Epithelial cell of prostate (primary cell): ENCODE results near the gene ASTN2.
"Not testable (repeated sequence)": the region's sequence is repeated elsewhere in the genome, so short reads cannot be mapped to it uniquely, and the experiment has no call there.

Experiments
- DNase-seq: peaks from one replicate; pipeline ENCODE4 v3.0.0-alpha.2; 2011; ENCODE audit warnings: low read depth, low spot score
- H3K27ac ChIP-seq: fragments of 450-650 bp; 2 replicates; pipeline ENCODE4 v1.5.1; 2017; ENCODE audit warnings: mild to moderate bottlenecking

Gene ASTN2

DNA sequence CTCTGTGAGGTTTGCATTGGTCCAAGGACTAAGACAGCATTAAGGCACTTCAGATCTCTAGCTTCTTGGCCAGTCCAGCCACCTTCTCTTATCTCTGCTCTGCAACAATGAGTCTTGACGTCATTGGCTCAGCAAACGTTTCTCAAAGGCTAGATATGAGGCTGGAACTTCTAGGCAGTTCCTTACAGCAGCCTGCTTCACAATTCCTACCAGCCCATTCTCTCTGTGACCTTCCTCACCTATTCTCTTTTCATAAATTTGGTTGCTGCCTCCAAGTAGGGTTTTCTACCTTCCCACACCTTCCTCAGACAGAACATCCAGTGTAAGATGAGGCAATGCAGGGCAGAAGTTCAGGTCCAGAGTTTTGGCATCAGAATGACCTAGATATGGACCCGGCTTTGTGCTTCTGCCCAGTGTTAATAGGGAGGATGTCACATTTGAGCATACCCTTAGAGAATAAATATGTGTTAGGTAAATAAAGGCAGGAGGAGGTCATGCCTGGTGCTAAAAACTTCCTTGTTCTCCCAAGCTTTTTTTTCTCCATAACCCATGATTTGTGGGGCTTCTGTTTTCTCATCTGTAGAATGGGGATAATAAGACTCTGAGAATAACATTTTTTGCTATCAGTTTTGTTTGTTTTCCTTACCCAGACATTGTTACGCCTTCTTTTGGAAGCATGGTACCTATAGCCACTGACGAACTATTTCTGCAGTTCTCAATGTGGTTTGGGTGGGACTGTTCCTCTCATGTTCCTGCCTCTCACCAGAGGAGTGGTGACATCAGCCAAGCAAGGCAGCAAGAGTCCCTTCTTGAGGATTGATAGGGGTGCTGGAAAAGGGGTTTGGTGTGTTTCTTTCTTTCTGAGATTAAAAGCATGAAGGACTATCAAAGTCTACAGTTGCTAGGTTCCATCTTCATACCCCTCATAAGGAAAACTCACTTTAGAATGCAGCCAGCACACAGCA lies 948.3 kb downstream of the ASTN2 start:
- H3K27ac ChIP-seq, result no peak overlapping the region
- no peak for DNase-seq

DNA sequence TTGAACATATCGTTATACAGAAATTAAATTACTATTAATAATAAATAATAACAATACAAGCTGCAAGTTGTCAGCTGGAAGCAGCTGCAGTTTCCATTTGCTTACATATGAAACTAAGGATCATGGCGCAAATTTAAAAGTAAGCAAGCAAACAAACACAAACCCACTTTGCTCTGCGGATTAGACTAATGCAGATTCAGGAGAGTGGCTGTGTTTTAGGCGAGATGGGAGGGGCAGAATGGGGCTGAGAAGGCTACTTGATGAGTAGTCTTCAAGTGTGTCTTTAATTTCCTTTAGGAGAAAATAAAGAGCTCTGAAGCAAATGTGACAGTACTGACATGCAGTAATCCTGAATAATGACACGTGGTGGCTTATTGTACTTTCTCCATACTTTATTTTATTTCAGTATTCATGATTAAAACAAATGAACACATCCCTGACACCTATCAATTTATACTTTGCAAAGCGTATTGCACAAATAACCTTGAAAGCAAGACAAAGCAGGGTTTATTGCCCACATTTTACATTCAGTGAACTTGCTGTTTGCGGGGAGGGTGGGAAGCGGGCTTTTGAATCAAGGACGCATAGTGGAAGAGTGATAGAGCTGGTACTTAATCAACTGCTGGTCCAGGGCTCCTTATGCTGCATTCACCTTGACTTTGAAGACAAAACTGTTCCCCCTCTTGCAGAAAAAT lies 949.1 kb downstream of the ASTN2 start:
- H3K27ac ChIP-seq, result no peak overlapping the region
- no peak for DNase-seq

DNA sequence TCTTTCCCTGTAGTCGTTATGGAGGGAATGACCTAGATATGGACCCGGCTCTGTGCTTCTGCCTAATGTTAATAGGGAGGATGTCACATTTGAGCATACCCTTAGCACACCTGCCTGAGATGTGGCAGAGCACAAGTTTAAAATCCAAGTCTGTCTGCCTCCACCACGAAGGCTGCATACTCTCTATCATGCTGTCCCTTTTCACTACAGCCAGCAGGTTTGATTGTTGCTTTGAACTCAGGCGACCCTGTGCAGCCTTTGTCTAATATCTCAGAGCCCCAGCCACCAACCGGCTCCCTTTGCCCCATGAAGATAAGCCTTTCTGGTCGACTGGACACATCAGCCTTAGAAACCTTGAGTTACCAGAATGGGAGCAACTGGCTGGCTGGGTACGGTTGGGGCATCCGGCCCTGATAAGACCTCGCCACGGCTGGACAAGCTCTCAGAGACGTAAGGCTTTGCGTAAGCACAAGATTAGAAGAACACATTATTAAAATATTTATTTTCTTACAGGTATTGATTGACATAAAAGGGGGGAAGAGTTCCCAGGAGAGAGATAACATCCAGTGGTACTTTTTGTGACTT lies 949.8 kb downstream of the ASTN2 start:
- no peak overlapping the region for H3K27ac ChIP-seq
- no peak for DNase-seq

DNA sequence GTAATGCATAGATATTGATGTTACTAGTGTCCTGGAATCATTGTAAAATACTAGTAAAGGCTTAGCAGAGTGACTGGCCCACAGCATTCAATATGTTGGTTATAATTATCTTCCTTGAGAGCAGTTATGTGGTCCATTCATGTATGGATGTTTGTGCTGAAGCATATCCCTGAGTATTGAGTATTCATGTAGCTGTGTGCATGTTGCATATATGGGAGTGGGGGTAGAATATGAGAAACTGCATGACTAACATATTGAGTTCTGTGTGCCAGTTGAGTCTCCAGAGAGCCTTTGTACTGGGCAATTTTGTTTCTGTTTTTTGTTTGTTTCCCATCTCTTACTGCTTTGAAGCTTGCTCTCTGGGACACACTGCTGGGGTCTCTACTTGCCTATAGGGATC lies 950.4 kb downstream of the ASTN2 start:
- no peak overlapping the region for H3K27ac ChIP-seq
- DNase-seq, result no peak

DNA sequence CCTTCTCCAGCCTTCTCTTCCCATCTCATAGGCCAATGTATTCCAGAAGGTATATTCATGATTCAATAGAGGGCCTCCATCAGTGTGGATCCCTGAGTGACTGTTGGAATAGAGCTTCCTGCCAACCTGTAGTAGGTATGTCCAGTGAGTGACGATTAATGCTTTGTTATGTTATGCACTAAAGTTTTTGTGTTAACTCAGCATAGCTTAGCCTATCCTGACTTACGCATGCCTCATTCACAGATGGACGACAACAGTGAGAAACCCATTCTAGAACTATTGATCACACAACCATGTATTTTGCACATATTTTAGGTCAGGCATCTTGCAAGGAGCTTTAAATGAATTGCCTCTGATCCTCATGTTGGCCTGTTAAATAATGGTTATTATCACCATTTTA lies 953.2 kb downstream of the ASTN2 start:
- no peak overlapping the region for H3K27ac ChIP-seq
- no peak for DNase-seq

DNA sequence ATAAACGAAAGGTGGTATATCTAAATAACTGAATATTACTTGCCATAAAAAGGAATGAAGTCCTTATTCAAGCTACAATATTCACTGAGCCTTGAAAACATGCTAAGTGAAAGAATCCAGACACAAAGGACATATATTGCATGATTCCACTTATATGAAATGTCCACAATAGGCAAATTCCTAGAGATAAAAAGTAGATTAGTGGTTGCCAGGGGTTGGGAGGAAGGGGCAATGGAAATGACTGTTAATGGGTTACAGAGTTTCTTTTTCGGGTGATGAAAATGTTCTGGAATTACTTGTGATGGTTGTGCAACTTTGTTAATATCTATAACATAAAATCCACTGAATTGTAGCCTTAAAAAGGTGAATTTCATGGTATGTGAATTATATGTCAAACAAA lies 954.8 kb downstream of the ASTN2 start:
- H3K27ac ChIP-seq, result no peak overlapping the region
- DNase-seq, result no peak

DNA sequence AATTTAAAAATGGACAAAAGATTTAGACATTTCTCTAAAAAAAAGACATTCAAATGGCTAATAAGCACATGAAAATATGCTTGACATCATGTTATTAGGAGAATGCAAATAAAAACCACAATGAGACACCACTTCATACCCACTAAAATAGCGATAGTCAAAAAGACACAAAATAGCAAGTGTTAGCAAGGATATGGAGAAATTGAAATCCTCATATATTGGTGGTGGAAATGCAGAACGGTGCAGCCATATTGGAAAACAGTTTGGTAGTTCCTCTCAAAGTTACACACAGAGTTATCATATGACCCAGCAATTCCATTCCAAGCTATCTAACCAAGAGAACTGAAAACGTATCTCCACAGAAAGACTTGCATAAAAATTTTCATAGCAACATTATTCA lies 955.3 kb downstream of the ASTN2 start:
- DNase-seq, result no peak
- H3K27ac ChIP-seq, result no peak overlapping the region

DNA sequence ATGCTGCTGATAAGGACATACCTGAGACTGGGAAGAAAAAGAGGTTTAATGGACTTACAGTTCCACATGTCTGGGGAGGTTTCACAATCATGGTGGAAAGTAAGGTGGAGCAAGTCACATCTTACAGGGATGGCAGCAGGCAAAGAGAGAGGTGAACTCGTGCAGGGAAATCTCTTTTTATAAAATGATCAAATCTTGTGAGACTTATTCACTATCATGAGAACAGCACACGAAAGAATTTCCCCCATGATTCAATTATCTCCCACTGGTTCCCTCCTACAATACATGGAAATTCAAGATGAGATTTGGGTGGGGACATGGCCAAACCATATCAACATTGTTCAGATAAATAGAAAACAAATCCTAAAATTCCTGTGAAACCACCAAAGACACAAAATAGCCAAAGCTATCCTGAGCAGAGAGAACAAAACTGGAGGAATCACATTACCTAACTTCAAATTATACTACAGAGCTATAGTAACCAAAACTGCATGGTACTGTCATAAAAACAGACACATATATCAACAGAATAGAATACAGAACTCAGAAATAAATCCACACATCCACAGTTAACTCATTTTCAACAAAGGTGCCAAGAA lies 958.3 kb downstream of the ASTN2 start:
- DNase-seq, result no peak
- H3K27ac ChIP-seq, result no peak overlapping the region

DNA sequence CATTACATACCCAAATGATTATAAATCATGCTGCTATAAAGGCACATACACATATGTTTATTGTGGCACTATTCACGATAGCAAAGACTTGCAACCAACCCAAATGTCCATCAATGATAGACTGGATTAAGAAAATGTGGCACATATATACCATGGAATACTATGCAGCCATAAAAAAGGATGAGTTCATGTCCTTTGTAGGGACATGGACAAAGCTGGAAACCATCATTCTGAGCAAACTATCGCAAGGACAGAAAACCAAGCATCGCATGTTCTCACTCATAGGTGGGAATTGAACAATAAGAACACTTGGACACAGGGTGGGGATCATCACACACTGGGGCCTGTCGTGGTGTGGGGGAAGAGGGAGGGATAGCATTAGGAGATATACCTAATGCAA lies 960.3 kb downstream of the ASTN2 start:
- not testable (repeated sequence) for H3K27ac ChIP-seq, DNase-seq

DNA sequence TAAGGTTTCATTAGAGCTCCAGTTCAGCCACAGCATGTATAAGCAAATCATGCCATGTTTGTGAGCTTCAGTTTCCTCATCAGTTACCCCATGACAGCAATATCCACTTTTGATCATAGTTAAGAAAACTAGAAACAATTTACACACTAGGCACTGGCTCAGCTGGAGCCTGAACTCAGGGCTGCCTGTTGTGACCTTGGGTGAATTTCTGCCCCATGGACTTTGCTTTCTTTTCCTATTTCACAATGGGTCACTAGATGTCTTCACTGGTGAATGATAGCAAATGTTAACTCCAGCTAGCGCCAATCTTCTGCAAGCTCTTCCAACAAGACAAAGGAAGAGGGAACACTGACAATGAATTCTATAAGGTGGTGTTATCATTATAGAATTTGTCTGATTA lies 961.1 kb downstream of the ASTN2 start:
- no peak for DNase-seq

DNA sequence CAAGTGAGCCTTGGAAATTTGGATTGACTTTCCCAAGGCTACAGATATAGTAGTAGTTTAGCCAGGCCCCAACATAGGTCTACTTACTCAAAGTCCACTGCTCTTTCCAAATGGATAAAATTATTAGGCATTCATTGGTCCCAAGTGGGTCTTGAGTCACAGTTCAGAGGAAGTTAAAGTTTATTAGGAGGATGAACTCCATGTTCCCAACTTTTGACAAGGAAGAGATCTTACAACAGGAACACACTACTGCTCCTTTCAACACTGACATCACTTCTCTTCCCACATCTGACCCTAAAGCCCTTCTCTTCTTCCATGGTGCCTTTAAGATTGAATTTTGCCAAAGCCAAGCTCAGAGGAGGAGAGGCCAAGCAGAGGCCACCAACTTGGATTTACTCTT lies 962.2 kb downstream of the ASTN2 start:
- H3K27ac ChIP-seq, result no peak overlapping the region
- DNase-seq, result no peak

More for the DNA sequence above, 961.1 kb downstream of the ASTN2 start:
- no peak overlapping the region for H3K27ac ChIP-seq

DNA sequence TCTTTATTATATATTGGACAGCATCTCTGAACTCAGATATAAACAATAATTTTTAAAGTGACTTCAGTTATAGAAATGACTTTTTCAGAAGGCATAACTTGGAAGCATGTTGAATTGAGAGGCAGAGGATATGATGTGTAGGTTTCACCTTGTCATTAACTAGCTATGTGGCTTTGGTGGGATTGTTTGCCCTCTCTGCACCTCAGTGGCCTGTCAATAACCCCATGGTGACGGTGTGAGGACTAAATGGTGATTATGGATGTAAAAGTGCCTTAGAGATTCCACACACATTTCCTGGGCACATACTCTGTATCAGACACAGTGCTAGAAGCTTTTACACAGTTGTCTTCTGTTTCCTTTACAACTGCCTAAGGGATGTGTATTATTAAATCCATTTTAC lies 962.6 kb downstream of the ASTN2 start:
- no peak overlapping the region for H3K27ac ChIP-seq
- DNase-seq, result no peak

DNA sequence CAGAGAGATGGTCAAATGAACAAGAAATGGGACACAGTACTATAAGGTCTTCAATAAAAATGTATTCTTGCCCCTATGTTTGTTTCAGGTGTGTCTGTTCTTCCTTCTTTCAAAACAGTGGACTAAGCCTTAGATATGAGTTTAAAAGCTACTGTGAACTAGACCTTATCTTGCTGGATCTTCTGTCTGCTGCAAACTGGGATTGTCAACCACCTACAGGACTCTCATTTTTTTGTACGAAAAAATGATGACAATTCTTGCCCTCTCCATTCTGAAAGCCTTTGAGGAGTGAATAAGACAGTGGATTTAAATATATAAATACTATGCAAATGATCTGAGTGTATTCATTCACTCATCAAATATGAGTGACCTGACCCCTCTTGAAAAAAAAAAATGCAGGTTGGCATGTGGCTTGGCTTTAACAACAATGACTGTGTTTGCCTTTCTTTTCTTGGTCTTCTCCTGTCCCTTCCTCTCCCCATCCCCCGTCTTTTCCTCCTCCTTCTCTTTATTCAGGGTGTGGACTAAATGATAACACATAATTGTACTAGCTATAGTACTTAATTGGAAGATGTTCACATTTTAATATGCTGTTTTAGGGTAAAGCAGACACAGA lies 963.2 kb downstream of the ASTN2 start:
- no peak overlapping the region for H3K27ac ChIP-seq
- no peak for DNase-seq

DNA sequence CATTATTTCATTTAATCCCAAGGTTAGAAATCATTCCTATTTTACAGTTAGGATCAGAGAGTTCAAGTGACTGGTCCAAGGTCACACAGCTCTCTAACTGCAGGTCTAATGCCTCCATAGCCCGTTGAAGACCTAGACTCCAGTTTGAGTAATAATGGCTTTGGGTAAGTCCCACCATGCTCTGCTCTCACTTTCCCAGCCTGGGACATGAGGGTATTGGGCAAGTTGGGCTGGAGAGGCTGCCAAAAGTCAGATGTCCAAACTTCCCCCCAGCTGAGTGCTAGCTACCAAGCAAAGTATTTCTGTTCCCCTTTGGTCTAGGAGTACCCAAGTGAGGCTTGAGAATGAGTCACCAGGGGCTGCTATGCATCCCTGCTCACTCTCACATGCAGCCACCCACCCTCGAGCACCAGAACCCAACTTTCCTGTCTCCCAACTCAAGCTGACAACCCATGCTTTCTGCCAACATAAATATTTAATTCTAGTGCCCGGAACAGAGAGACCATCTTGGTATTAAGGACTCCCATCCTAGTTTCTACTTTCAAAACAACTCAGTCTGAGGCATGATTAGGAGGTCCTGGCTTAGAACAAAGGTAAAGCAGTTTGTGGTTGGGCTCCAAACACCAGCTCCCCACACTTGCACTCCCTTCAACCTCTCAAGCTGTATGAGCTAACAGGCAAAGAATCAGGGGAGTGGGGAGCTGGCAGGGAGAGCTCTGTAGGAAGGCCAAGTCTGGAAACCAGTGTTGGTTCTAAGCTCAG lies 964.3 kb downstream of the ASTN2 start:
- no peak for DNase-seq
- no peak overlapping the region for H3K27ac ChIP-seq

DNA sequence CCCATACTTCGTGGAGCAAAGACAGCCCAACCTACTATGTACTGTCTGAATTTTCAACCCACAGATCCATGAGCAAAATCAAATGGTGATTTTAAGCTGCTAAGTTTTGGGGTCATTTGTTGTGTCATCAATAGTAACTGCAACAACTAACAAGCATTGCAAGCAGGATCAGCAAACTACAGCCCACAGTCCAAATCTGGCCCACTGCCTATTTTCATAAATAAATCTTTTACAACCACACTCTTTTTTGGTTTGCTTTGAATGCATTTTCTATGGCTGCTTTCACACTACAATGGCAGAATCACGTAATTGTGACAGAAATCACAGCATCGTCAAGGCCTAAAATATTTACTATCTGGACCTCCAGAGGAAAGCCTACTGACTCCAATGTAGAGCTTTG lies 964.9 kb downstream of the ASTN2 start:
- H3K27ac ChIP-seq, result no peak overlapping the region
- DNase-seq, result no peak

DNA sequence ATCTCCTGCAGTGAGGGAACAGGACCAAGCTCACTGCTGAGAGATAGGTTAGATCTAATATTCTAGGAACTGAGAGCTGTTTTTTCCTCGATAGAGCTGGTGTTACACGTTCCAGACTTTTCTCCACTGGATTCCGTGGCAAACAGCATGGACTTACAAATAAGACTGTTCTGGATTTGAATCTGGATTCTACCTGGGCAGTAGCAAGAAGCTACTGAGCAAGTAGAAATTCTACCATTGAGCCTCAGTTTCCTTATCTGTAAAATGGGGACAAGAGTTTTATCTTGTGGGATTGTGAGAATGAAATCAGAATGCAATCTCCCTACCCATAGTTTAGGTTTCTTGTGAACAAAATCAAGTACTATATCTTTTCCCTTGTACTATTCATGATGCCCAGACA lies 966.4 kb downstream of the ASTN2 start:
- H3K27ac ChIP-seq, result no peak overlapping the region
- DNase-seq, result no peak

DNA sequence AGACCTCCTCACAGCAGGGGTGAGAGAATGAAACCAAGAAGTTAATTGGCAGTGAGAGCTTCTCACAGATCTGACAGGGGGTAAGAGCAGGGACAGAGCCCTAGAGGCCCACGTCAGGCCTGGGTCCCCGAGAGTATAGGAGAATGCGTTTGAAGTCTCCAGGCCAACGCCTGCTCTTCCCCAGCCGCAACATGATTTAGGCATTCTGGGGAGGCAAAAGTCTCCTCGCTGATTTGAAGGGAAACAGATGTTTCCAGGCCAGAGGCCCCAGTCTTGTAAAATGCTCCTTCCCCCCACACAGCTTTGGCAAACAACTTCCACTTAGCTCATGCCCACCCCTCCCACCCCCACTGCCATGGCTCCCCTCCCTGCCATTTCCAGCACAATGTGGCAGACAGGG lies 966.9 kb downstream of the ASTN2 start:
- H3K27ac ChIP-seq, result no peak overlapping the region
- no peak for DNase-seq

DNA sequence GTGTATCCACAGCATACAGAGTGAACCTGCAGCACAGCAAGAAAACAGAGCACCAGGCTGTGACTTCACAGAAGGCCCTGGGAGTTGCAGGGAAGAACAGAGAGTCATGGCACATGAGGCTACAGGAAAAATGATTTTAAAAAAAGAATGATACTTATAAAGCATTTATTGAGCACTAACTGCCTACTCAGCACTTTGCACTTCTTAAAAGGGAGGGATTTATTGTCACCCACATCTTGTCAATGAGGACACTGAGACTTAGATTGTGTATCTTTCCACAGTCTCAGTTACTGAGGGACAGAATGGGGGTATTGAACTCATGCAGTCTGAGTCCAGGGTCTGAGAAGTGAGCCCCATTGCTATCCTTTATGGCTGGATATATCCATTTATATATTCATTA lies 972.3 kb downstream of the ASTN2 start:
- no peak overlapping the region for H3K27ac ChIP-seq
- no peak for DNase-seq

DNA sequence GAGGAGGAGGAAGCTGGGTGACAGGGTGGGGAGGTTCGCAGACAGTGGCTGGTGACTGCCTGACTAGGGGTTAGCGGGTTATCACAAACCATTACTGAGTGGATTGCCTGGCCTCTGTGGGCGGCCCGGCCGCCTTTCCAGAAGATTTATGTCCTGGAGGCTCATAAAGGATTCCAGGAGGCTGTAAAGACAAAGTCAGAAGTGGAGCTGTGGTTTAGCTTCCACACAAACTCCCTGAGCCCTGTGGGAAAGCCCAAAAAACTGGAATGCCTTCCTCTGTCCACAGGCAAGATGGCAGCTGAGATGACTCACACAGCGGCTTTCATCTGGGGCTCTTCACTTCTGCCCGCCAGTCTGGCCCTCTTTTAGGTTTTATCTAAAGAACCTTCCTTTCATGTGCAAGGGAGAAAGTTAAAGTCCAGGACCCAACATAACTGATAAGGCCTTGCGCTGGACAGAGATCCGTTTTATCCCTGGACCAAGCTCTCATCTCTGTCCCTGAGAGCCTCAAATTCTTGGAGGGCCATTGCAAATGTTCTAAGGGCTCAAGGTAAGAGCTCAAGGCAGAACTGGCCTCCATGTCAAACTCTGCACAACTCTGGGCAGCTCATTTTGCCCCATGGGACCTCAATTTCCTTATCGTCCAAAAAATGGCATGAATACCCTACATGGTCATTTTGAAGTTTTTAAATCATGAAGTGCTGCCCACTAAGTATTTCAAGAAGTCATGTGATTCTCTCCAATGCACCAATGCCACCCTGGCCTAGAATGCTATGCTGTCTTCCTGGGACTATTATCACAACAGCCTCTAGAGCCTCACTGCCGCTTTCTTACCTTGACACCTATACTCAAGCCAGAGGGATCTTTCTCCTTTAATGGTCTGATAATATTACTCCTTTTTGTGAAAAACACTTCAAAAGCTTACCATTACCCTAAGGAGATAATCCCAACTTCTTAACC lies 977.2 kb downstream of the ASTN2 start:
- H3K27ac ChIP-seq, result no peak overlapping the region
- DNase-seq, result no peak
